Measurements from ENCODE around the gene IGF1R.

The IGF1R gene

DNA sequence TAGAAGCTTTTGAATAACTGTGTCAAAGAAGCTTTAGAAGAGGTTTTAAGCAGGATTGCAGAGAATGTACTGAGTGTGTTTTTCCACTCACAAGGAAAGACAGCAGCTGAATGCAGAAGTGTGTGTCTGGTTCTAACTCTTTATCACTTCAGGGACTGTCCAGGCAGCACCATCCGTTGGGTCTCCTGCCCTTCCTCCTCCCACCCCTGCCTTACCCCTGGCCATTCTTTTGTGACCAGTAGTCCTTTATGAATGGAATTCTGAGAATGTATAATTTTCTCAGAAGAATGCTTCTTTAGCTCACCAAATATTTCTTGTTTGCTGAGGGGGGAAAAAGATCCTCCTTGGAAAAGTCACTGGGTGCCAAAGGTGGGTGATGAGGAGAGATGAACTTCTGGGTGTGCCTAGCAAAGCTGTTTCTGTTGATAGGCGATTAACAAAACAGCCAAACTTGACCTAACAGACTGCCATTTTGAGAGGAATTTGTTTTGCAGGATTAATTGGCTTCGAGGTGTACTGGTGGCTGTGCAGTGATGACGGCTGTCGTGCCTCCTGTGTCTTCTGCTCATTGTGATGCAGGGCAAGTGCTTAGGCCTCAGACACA is 70.9 kb downstream of the IGF1R start:
- no peaks in the 10 kb centered on the region for H3K27me3 ChIP-seq (ENCODE audit: low read length)
- no peaks in the 10 kb centered on the region for H3K9me2 ChIP-seq (replicated peaks; ENCODE audit: insufficient read depth, low read length)
- H3K36me3 ChIP-seq (ENCODE audit: low read length): no peaks in the 10 kb centered on the region
- no peaks in the 10 kb centered on the region for H3F3A ChIP-seq (ENCODE audit: insufficient read depth)
- no peaks in the 10 kb centered on the region for H3K9me3 ChIP-seq (ENCODE audit: insufficient read depth, low read length)
- H3K79me2 ChIP-seq (ENCODE audit: insufficient read depth, low read length): no peaks in the 10 kb centered on the region
- H3K4me2 ChIP-seq (ENCODE audit: low read depth, low read length, poor library complexity, severe bottlenecking): no peak overlapping the region
- H3K9ac ChIP-seq (ENCODE audit: low read length): no peak overlapping the region
- H3K27ac ChIP-seq (ENCODE audit: low read depth, low read length): no peak overlapping the region
- no peak overlapping the region for H3K4me3 ChIP-seq (ENCODE audit: insufficient read depth, low read length, poor library complexity, severe bottlenecking)
- no peak overlapping the region for H2AFZ ChIP-seq (ENCODE audit: low read depth, low read length, severe bottlenecking)
- H4K20me1 ChIP-seq (ENCODE audit: low read depth, low read length): peaks cover 10% of the 10 kb centered on the region; the same call in 1 of the 2 replicates
- TF ChIP-seq EZH2phosphoT487 (conservative IDR thresholded peaks at IDR 0.05; ENCODE audit: low read length): no peak
- TF ChIP-seq, protein P1, sequence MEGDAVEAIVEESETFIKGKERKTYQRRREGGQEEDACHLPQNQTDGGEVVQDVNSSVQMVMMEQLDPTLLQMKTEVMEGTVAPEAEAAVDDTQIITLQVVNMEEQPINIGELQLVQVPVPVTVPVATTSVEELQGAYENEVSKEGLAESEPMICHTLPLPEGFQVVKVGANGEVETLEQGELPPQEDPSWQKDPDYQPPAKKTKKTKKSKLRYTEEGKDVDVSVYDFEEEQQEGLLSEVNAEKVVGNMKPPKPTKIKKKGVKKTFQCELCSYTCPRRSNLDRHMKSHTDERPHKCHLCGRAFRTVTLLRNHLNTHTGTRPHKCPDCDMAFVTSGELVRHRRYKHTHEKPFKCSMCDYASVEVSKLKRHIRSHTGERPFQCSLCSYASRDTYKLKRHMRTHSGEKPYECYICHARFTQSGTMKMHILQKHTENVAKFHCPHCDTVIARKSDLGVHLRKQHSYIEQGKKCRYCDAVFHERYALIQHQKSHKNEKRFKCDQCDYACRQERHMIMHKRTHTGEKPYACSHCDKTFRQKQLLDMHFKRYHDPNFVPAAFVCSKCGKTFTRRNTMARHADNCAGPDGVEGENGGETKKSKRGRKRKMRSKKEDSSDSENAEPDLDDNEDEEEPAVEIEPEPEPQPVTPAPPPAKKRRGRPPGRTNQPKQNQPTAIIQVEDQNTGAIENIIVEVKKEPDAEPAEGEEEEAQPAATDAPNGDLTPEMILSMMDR (IDR thresholded peaks at IDR 0.05; ENCODE audit: insufficient read depth, low read length, poor library complexity, severe bottlenecking): no peak

DNA sequence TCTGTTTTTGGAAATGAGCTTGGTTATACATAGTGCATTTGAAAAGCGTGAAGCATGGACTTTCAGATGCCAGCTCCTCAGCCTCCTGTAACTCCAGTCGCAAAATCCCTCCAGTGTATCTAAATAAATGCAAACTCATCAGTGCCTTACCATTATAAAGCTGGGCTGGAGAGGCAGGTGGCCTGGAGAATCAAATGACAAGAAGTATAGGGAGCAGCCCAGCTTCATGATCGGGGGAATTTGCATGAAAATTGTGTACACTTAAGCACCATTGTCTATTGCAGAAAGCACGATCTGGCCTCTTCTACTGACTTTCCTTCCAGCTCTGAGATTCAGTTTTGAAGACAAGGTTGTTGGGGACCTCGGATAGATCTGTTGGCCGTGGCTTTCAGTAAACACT is 71.7 kb downstream of the IGF1R start:
- Histone ChIP-seq H3K79me2 (ENCODE audit: insufficient read depth, low read length) (no peaks in the 10 kb centered on the region), H3K4me3 (ENCODE audit: insufficient read depth, low read length, poor library complexity, severe bottlenecking) (no peak overlapping the region), H2AFZ (ENCODE audit: low read depth, low read length, severe bottlenecking) (no peak overlapping the region), H3K27ac (ENCODE audit: low read depth, low read length) (no peak overlapping the region), H3K27me3 (ENCODE audit: low read length) (no peaks in the 10 kb centered on the region), H3K9ac (ENCODE audit: low read length) (no peak overlapping the region), H3K9me2 (replicated peaks; ENCODE audit: insufficient read depth, low read length) (no peaks in the 10 kb centered on the region), H3F3A (ENCODE audit: insufficient read depth) (no peaks in the 10 kb centered on the region), H3K36me3 (ENCODE audit: low read length) (no peaks in the 10 kb centered on the region), H3K4me2 (ENCODE audit: low read depth, low read length, poor library complexity, severe bottlenecking) (no peak overlapping the region), H4K20me1 (ENCODE audit: low read depth, low read length) (peaks cover 10% of the 10 kb centered on the region; the same call in 1 of the 2 replicates), H3K9me3 (ENCODE audit: insufficient read depth, low read length) (no peaks in the 10 kb centered on the region)
- TF ChIP-seq, protein P1 (IDR thresholded peaks at IDR 0.05; ENCODE audit: insufficient read depth, low read length, poor library complexity, severe bottlenecking): no peak
- TF ChIP-seq EZH2phosphoT487 (conservative IDR thresholded peaks at IDR 0.05; ENCODE audit: low read length): no peak

DNA sequence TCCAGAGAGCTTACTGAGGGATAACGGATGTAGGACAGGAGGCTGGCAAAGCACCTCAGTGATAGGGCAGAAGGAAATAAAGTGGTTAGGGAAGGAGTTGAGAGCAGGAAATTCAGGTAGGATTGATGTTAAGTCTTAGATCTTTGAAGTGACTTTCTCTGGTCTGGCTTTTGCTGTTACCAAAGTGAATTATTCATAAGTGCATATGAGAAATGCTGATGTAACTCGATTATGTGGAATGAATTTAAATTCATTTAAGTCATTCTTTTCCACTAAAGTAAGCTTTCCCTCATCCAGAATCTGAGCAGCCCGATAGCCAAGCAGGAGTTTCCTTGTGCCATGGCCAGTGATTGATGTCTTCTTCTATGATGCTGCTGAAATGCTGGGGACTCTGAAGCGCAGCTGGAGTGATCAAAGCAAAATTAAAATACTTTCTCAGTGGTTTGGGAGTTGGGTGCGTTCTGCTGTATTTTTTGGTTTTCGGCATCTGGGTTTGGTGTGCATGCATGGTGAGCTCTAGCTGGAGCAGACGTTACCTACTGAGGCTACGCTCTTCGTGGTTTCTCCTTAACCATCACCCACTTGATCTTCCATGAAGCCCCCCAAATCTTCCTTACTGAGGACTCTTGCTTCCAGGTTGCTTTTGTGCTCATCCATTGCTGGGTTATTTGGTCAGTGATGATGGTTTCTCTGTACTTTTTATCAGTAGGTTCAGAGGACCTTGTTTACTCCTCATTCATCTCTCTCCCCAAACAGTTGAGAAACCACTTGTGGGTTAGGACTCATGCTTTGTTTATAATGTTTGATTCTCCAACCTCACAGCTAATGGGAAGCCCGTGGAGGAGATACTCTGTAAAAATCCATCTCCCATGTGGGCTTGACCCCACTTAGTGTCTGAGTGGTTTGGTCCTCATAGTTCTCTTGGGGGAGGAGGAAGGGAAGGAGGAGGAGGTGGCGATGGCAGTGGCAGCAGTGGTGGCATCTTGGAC is 72.5 kb downstream of the IGF1R start:
- H3K4me3 ChIP-seq (ENCODE audit: insufficient read depth, low read length, poor library complexity, severe bottlenecking): no peak overlapping the region
- peaks cover 10% of the 10 kb centered on the region; the same call in 1 of the 2 replicates for H4K20me1 ChIP-seq (ENCODE audit: low read depth, low read length)
- no peaks in the 10 kb centered on the region for H3K36me3 ChIP-seq (ENCODE audit: low read length)
- H3K9ac ChIP-seq (ENCODE audit: low read length): no peak overlapping the region
- H3K9me3 ChIP-seq (ENCODE audit: insufficient read depth, low read length): no peaks in the 10 kb centered on the region
- H3K79me2 ChIP-seq (ENCODE audit: insufficient read depth, low read length): no peaks in the 10 kb centered on the region
- TF ChIP-seq EZH2phosphoT487 (conservative IDR thresholded peaks at IDR 0.05; ENCODE audit: low read length): no peak
- TF ChIP-seq, protein P1 (IDR thresholded peaks at IDR 0.05; ENCODE audit: insufficient read depth, low read length, poor library complexity, severe bottlenecking): no peak
- H3K27me3 ChIP-seq (ENCODE audit: low read length): no peaks in the 10 kb centered on the region
- H2AFZ ChIP-seq (ENCODE audit: low read depth, low read length, severe bottlenecking): no peak overlapping the region
- H3K4me2 ChIP-seq (ENCODE audit: low read depth, low read length, poor library complexity, severe bottlenecking): no peak overlapping the region
- no peaks in the 10 kb centered on the region for H3K9me2 ChIP-seq (replicated peaks; ENCODE audit: insufficient read depth, low read length)
- no peak overlapping the region for H3K27ac ChIP-seq (ENCODE audit: low read depth, low read length)
- no peaks in the 10 kb centered on the region for H3F3A ChIP-seq (ENCODE audit: insufficient read depth)
